Measurements from ENCODE around the gene AKR1B1.
"Not testable (repeated sequence)": the region's sequence is repeated elsewhere in the genome, so short reads cannot be mapped to it uniquely, and the experiment has no call there.

Gene AKR1B1

GRCh38 chr7:134458806-134459698 lies at the start of gene AKR1B1:
AKR1B1 (minus strand) TSS chr7:134459100; CDS start chr7:134459062, 38 bp downstream.
- DNase-seq, result peak; percentile 90 to 99

- DNase-seq, result no peak
Observed at GRCh38 chr7:134505856-134506255, 47.0 kb upstream of the AKR1B1 start.

- no peak for DNase-seq
Observed at GRCh38 chr7:134504660-134505164, 45.8 kb upstream of the AKR1B1 start.

- no peak for DNase-seq
Observed at GRCh38 chr7:134502463-134503371, 43.8 kb upstream of the AKR1B1 start.

- DNase-seq, result no peak
Observed at GRCh38 chr7:134500982-134501381, 42.1 kb upstream of the AKR1B1 start.

GRCh38 chr7:134500406-134500805 lies 41.5 kb upstream of the AKR1B1 start:
- DNase-seq, result no peak

GRCh38 chr7:134495546-134495945 lies 36.6 kb upstream of the AKR1B1 start:
- no peak for DNase-seq

- DNase-seq, result no peak
Observed at GRCh38 chr7:134493091-134493490, 34.2 kb upstream of the AKR1B1 start.

- not testable (repeated sequence) for DNase-seq
Observed at GRCh38 chr7:134487721-134488120, 28.8 kb upstream of the AKR1B1 start.

GRCh38 chr7:134485203-134485602 lies 26.3 kb upstream of the AKR1B1 start:
- no peak for DNase-seq

GRCh38 chr7:134483296-134483695 lies 24.4 kb upstream of the AKR1B1 start:
- no peak for DNase-seq

GRCh38 chr7:134482858-134483257 lies 24.0 kb upstream of the AKR1B1 start:
- DNase-seq, result no peak

GRCh38 chr7:134481167-134481566 lies 22.3 kb upstream of the AKR1B1 start:
- DNase-seq, result no peak

GRCh38 chr7:134480730-134481129 lies 21.8 kb upstream of the AKR1B1 start:
- peak in 1 of 2 experiments; percentile 37 for DNase-seq

- no peak for DNase-seq
Observed at GRCh38 chr7:134480202-134480601, 21.3 kb upstream of the AKR1B1 start.

- DNase-seq, result no peak
Observed at GRCh38 chr7:134478707-134479106, 19.8 kb upstream of the AKR1B1 start.

- DNase-seq, result no peak
Observed at GRCh38 chr7:134477954-134478353, 19.1 kb upstream of the AKR1B1 start.

GRCh38 chr7:134476044-134476443 lies 17.1 kb upstream of the AKR1B1 start:
- DNase-seq, result no peak

GRCh38 chr7:134474828-134475227 lies 15.9 kb upstream of the AKR1B1 start:
- DNase-seq, result no peak

- DNase-seq, result no peak
Observed at GRCh38 chr7:134473861-134474291, 15.0 kb upstream of the AKR1B1 start.

- DNase-seq, result no peak
Observed at GRCh38 chr7:134472572-134473244, 13.8 kb upstream of the AKR1B1 start.

GRCh38 chr7:134470864-134471263 lies 12.0 kb upstream of the AKR1B1 start:
- DNase-seq, result no peak

- DNase-seq, result no peak
Observed at GRCh38 chr7:134469622-134470021, 10.7 kb upstream of the AKR1B1 start.

All from NCI-H526 (cell line).